Measurements from ENCODE around the gene PCDH15.

- no peak for TF ChIP-seq CTCF (IDR thresholded peaks at IDR 0.05 in 4 of 5, conservative IDR thresholded peaks at IDR 0.05 in 1 of 5)
- no peak for TF ChIP-seq POLR2A (IDR thresholded peaks at IDR 0.05)
Observed at GRCh38 chr10:54722075-54722474, 79.0 kb downstream of the PCDH15 start.
